H1 (cell line): ENCODE data around the gene DHTKD1. TPM values are rescaled to one million over a fixed set of nuclear protein-coding genes. Genes with fewer than 3 reads are reported as not detected.

ENCODE experiments used
- CTCF ChIA-PET: fragments of 300-600 bp; sonication (Branson Sonifier 250); formaldehyde crosslinking; loops from one replicate; lab custom pipeline; 2021; ENCODE audit not compliant: partially characterized antibody; lab: Charles Lee
- POLR2A ChIA-PET: fragments of 300-600 bp; sonication (Branson Sonifier 250); formaldehyde crosslinking; loops from one replicate; lab custom pipeline; 2021; ENCODE audit warnings: inconsistent platforms; ENCODE audit not compliant: partially characterized antibody; lab: Charles Lee
- DNase-seq, 2 experiments: peaks; one replicate each; pipeline versions ENCODE4 v3.0.0 to v3.0.0-alpha.2; 2010 to 2022; ENCODE audit warnings: low spot score in 2 of 2, low read depth in 1 of 2, mixed read lengths in 1 of 2
- FAIRE-seq: peaks from 2 replicates; lab custom pipeline; 2011; peaks lifted over from hg19 to GRCh38; lab: Jason Lieb, UNC
- H2AFZ ChIP-seq: 2 replicates; pipeline ENCODE4 v1.8.1; 2012; ENCODE audit warnings: low read length, inconsistent platforms
- H2AK5ac ChIP-seq: 2 replicates; pipeline ENCODE4 v1.6.1; 2013; ENCODE audit warnings: low read depth, low read length
- H2BK120ac ChIP-seq: replicated peaks from 2 replicates; pipeline ENCODE3; 2013; ENCODE audit warnings: low read depth, low read length, inconsistent platforms
- H2BK12ac ChIP-seq: 2 replicates; pipeline ENCODE4 v1.6.1; 2013; ENCODE audit warnings: low read depth, low read length
- H2BK15ac ChIP-seq: 2 replicates; pipeline ENCODE4 v1.6.1; 2013; ENCODE audit warnings: low read length
- H2BK20ac ChIP-seq: 2 replicates; pipeline ENCODE4 v1.6.1; 2013; ENCODE audit warnings: low read length
- H2BK5ac ChIP-seq: 2 replicates; pipeline ENCODE4 v1.6.1; 2013; ENCODE audit warnings: low read depth, low read length
- H3K14ac ChIP-seq: 2 replicates; pipeline ENCODE4 v1.6.1; 2013; ENCODE audit warnings: inconsistent platforms; ENCODE audit not compliant: insufficient read length
- H3K18ac ChIP-seq: 2 replicates; pipeline ENCODE4 v1.6.1; 2013; ENCODE audit warnings: low read length; ENCODE audit errors: extremely low read depth
- H3K23ac ChIP-seq: 2 replicates; pipeline ENCODE4 v1.6.1; 2013; ENCODE audit warnings: inconsistent platforms; ENCODE audit not compliant: insufficient read length
- H3K23me2 ChIP-seq: 2 replicates; pipeline ENCODE4 v1.6.1; 2013; ENCODE audit warnings: low read depth, low read length
- H3K27ac ChIP-seq: 2 replicates; pipeline ENCODE4 v1.6.1; 2011; ENCODE audit warnings: low read depth, low read length, inconsistent platforms
- H3K27me3 ChIP-seq, 4 experiments: replicated peaks in 1 of 4; 1 replicate in 1 of 4; 2 replicates in 3 of 4; pipeline versions ENCODE4 v1.6.1 to v1.8.1; 2011 to 2013; ENCODE audit warnings: low read length in 3 of 4, mild to moderate bottlenecking in 3 of 4, inconsistent platforms in 2 of 4, mixed read lengths in 2 of 4, moderate library complexity in 1 of 4; ENCODE audit not compliant: control insufficient read depth in 3 of 4, insufficient read depth in 3 of 4; ENCODE audit errors: extremely low read depth in 1 of 4
- H3K36me3 ChIP-seq, 4 experiments: 2 replicates each; pipeline versions ENCODE4 v1.6.1 to v1.8.1; 2011 to 2013; ENCODE audit warnings: mild to moderate bottlenecking in 4 of 4, low read length in 3 of 4, moderate library complexity in 2 of 4, control low read depth in 1 of 4, inconsistent platforms in 1 of 4; ENCODE audit not compliant: insufficient read depth in 4 of 4, control insufficient read depth in 2 of 4
- H3K4ac ChIP-seq: replicated peaks from 2 replicates; pipeline ENCODE3; 2013; ENCODE audit warnings: low read length, low read depth, mixed read lengths, inconsistent platforms; ENCODE audit not compliant: insufficient read length
- H3K4me1 ChIP-seq, 4 experiments: replicated peaks in 1 of 4; 1 replicate in 1 of 4; 2 replicates in 3 of 4; pipeline versions ENCODE4 v1.6.1 to v1.8.1; 2011 to 2013; ENCODE audit warnings: low read length in 3 of 4, inconsistent platforms in 2 of 4, mixed read lengths in 1 of 4; ENCODE audit not compliant: insufficient read depth in 4 of 4, control insufficient read depth in 3 of 4
- H3K4me2 ChIP-seq, 2 experiments: 2 replicates each; pipeline versions ENCODE4 v1.6.1 to v1.8.1; 2011 to 2013; ENCODE audit warnings: low read depth in 2 of 2, low read length in 2 of 2, control low read depth in 1 of 2, inconsistent platforms in 1 of 2, mild to moderate bottlenecking in 1 of 2; ENCODE audit not compliant: insufficient read depth in 1 of 2
- H3K4me3 ChIP-seq, 4 experiments: fragments of 200-600, 300-600 bp in 1 of 4; sonication (generic), shearing (Covaris generic), sonication (Bioruptor Twin) in 1 of 4; 2 replicates each; pipeline versions ENCODE4 v1.5.1 to v1.8.1; 2011 to 2016; ENCODE audit warnings: low read length in 4 of 4, low read depth in 3 of 4, control low read depth in 2 of 4, inconsistent platforms in 2 of 4, mild to moderate bottlenecking in 2 of 4, mixed read lengths in 1 of 4, moderate library complexity in 1 of 4; ENCODE audit not compliant: insufficient read depth in 2 of 4; ENCODE audit errors: extremely low read depth in 1 of 4
- H3K56ac ChIP-seq: replicated peaks from 2 replicates; pipeline ENCODE3; 2013; ENCODE audit warnings: low read depth, mild to moderate bottlenecking, mixed read lengths, low read length, inconsistent platforms; ENCODE audit not compliant: insufficient read length
- H3K79me1 ChIP-seq: 2 replicates; pipeline ENCODE4 v1.6.1; 2013; ENCODE audit warnings: low read depth, low read length, control low read depth
- H3K79me2 ChIP-seq, 2 experiments: 2 replicates each; pipeline versions ENCODE4 v1.6.1 to v1.8.1; 2012 to 2013; ENCODE audit warnings: low read length in 2 of 2, mild to moderate bottlenecking in 2 of 2, inconsistent platforms in 1 of 2; ENCODE audit not compliant: insufficient read depth in 2 of 2, control insufficient read depth in 1 of 2
- H3K9ac ChIP-seq, 4 experiments: replicated peaks in 1 of 4; 1 replicate in 1 of 4; 2 replicates in 3 of 4; pipeline versions ENCODE4 v1.6.1 to v1.8.1; 2011 to 2013; ENCODE audit warnings: low read depth in 3 of 4, low read length in 3 of 4, control low read depth in 2 of 4, mild to moderate bottlenecking in 2 of 4, moderate library complexity in 2 of 4, inconsistent platforms in 1 of 4; ENCODE audit errors: extremely low read depth in 1 of 4
- H3K9me3 ChIP-seq, 2 experiments: 2 replicates each; pipeline versions ENCODE4 v1.6.1 to v1.8.1; 2012 to 2013; ENCODE audit warnings: mild to moderate bottlenecking in 2 of 2, moderate library complexity in 2 of 2, control low read depth in 1 of 2, inconsistent platforms in 1 of 2, low read depth in 1 of 2, low read length in 1 of 2, mixed read lengths in 1 of 2; ENCODE audit not compliant: insufficient read depth in 2 of 2
- H4K20me1 ChIP-seq, 2 experiments: replicated peaks in 1 of 2; 2 replicates each; pipeline versions ENCODE3 to v1.8.1; 2011 to 2013; ENCODE audit warnings: inconsistent platforms in 2 of 2, low read length in 2 of 2, mild to moderate bottlenecking in 1 of 2; ENCODE audit not compliant: insufficient read depth in 2 of 2, control insufficient read depth in 1 of 2
- H4K5ac ChIP-seq: 2 replicates; pipeline ENCODE4 v1.6.1; 2013; ENCODE audit warnings: low read length, low read depth, mixed read lengths, inconsistent platforms; ENCODE audit not compliant: insufficient read length
- H4K8ac ChIP-seq: 2 replicates; pipeline ENCODE4 v1.8.0; 2013; ENCODE audit warnings: mild to moderate bottlenecking, moderate library complexity, low read length, inconsistent platforms; ENCODE audit not compliant: insufficient read depth; ENCODE audit errors: extremely low read depth
- H4K91ac ChIP-seq: replicated peaks from 2 replicates; pipeline ENCODE3; 2013; ENCODE audit warnings: low read length, mixed read lengths, inconsistent platforms; ENCODE audit not compliant: insufficient read length
- CHD2 ChIP-seq: IDR thresholded peaks from 2 replicates; pipeline ENCODE4 v1.6.1; 2012; ENCODE audit warnings: low read length, improper control_type of control experiment
- EP300 ChIP-seq, 2 experiments: IDR thresholded peaks; 1 replicate in 1 of 2; 2 replicates in 1 of 2; pipeline ENCODE4 v1.6.1; 2011 to 2012; ENCODE audit warnings: low read depth in 2 of 2, low read length in 2 of 2, mild to moderate bottlenecking in 2 of 2, borderline replicate concordance in 1 of 2, inconsistent platforms in 1 of 2, moderate library complexity in 1 of 2
- EZH2 ChIP-seq: fragments of 200-600 bp; sonication (generic); IDR thresholded peaks from 2 replicates; pipeline ENCODE4 v1.7.1; 2012; ENCODE audit warnings: low read depth, mild to moderate bottlenecking, moderate library complexity, low read length, inconsistent platforms; ENCODE audit not compliant: severe bottlenecking
- HDAC2 ChIP-seq, 2 experiments: fragments of 300-600 bp in 1 of 2; sonication (generic) in 1 of 2; IDR thresholded peaks; 2 replicates each; pipeline ENCODE4 v1.6.1; 2011 to 2012; ENCODE audit warnings: low read depth in 2 of 2, low read length in 2 of 2, mild to moderate bottlenecking in 2 of 2, moderate library complexity in 2 of 2, borderline replicate concordance in 1 of 2, inconsistent platforms in 1 of 2
- WGBS, 2 experiments: shearing (Covaris generic) in 1 of 2; methylation state at CpG; one replicate each; pipeline versions ENCODE4 v1.1.6 to v1.1.7; 2013 to 2015; ENCODE audit warnings: low lambda C conversion rate in 2 of 2, mixed read lengths in 2 of 2, inconsistent platforms in 1 of 2, low coverage in 1 of 2, missing lambda C conversion rate in 1 of 2; ENCODE audit not compliant: insufficient replicate concordance in 2 of 2, insufficient coverage in 1 of 2, insufficient read length in 1 of 2; ENCODE audit errors: extremely low coverage in 1 of 2, missing lambda C conversion rate in 1 of 2; 5-methylcytosine and 5-hydroxymethylcytosine counted together
- polyA plus RNA-seq, 7 experiments: library from polyadenylated mRNA; depleted of rRNA in 3 of 7; stranded (reverse) in 5 of 7; unstranded in 2 of 7; fragments of >200 nt in 5 of 7; fragments of 200-250 nt in 2 of 7; gene quantifications; 1 replicate in 5 of 7; 2 replicates in 1 of 7; 4 replicates in 1 of 7; pipeline versions ENCODE4 v1.2.1 to v1.2.3, GENCODE V29; 2011 to 2013; ENCODE audit warnings: missing spikeins in 2 of 7, mixed read lengths in 2 of 7
- total RNA-seq: library from RNA; stranded (reverse); fragmentation: NEBNext Ultra II Directional; extraction: Animal tissue kit (Norgen Biotek cat#: 25700); gene quantifications from 2 replicates; pipeline ENCODE4 v1.2.1, GENCODE V29; 2021

Gene DHTKD1
- total and polyA plus RNA-seq, 2 of the 8 experiments (the other 6 are each of a cell fraction or from before 2014, with no cell fraction given): 49.8 to 74.9 TPM

DNA sequence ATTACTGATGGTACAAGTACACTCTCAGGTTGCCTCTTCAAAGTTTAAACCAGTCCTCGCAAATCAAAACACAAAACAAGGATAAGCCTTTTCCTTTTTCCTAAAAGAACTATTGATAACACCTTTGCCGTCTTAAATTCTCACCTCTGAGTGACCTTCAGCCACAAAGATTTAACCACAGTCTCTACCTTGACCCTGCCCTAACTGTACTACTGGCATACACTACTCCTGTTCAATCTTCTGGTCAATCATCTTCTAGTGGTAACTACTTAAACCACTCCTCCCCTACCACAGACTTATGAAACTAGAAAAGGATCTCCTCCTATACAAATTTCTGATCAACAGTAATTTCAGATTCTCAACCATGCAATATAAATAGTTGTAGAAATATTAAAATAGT is 41.2 kb upstream of the DHTKD1 start:
- Histone ChIP-seq H3K56ac (no peak overlapping the region), H3K79me1 (no peaks in the 10 kb centered on the region; the same call in 1 of the 2 replicates), H4K20me1 (peaks cover 0 to 3% of the 10 kb centered on the region in 2 experiments), H3K27ac (no peak overlapping the region), H2BK15ac (no peak overlapping the region), H2AFZ (no peak overlapping the region), H4K8ac (no peak overlapping the region), H3K9ac (no peak overlapping the region), H3K4ac (no peak overlapping the region), H2BK5ac (no peak overlapping the region), H2BK12ac (no peak overlapping the region), H3K4me3 (no peak overlapping the region), H3K27me3 (no peaks in the 10 kb centered on the region), H3K23ac (no peak overlapping the region), H4K5ac (no peak overlapping the region), H3K79me2 (peaks cover 0 to 58% of the 10 kb centered on the region in 2 experiments; a peak in 3 of 4 replicates), H3K4me1 (no peaks in the 10 kb centered on the region), H3K18ac (no peak overlapping the region), H3K4me2 (no peak overlapping the region), H2AK5ac (no peak overlapping the region), H2BK120ac (no peak overlapping the region), H3K9me3 (no peaks in the 10 kb centered on the region), H3K23me2 (no peaks in the 10 kb centered on the region), H3K36me3 (peaks cover 6 to 21% (median 9%) of the 10 kb centered on the region in 4 experiments), H2BK20ac (no peak overlapping the region), H3K14ac (no peak overlapping the region), H4K91ac (no peak overlapping the region)
- ChIA-PET CTCF (interaction anchor here (0.7 kb wide), 1 partner anchor 117 kb away, joined by 3 read pairs; no protein-coding TSS in a partner anchor), POLR2A (no interaction called here)
- 90% methylated on average over 2 of the region's 2 CpGs; no CpG with 5 or more reads in 1 of the 2 experiments for WGBS, 2 experiments
- FAIRE-seq (no peak), DNase-seq (no peak)
- TF ChIP-seq EZH2 (no peak), CHD2 (no peak), EP300 (IDR thresholded peaks at IDR 0.05; ENCODE audit: borderline replicate concordance in 1 of 2, low read depth in 2 of 2, low read length in 2 of 2) (no peak), HDAC2 (IDR thresholded peaks at IDR 0.05; ENCODE audit: borderline replicate concordance in 1 of 2, low read depth in 2 of 2, low read length in 2 of 2) (no peak)
